Astrocyte (in vitro differentiated cells and primary cell): ENCODE data around the gene TTBK2.

ENCODE experiments used
- CTCF ChIP-seq: IDR thresholded peaks from 2 replicates; pipeline ENCODE4 v1.5.1; 2011; ENCODE audit warnings: low read depth, mild to moderate bottlenecking, inconsistent platforms, low read length, moderate library complexity; ENCODE audit not compliant: insufficient read depth
- EZH2 ChIP-seq: IDR thresholded peaks from 2 replicates; pipeline ENCODE4 v1.6.1; 2012; ENCODE audit warnings: mild to moderate bottlenecking, low read length, inconsistent platforms; ENCODE audit not compliant: insufficient read depth

GRCh38 chr15:42721016-42721415 lies 199.6 kb downstream of the TTBK2 start:
- TF ChIP-seq CTCF = no peak
- no peak for TF ChIP-seq EZH2
